Measurements from ENCODE around the gene RPL28. TPM values are rescaled to one million over a fixed set of nuclear protein-coding genes. Genes with fewer than 3 reads are reported as not detected.

Gene RPL28
- total RNA-seq, 1 experiment from 2014 or later, result 2,505 TPM

DNA sequence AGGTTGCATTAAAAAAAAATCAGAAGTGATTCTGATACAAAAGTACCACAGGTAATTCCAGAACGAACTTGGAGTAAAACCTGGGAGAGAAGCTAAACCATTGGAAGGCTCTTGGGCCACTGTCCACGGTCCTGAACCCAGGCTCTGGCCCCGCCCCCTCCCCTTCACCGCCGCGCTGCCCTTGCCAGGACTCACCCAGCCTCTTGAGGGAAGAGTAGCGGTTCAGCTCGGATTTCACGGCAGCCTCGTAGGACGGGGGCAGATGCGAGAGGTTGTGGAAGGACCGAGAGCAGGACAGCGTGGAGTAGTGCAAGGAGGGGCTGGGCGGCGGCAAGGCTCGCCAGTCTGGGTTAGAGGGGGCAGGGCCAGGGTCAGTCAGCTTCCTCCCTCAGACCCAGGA lies 51.7 kb downstream of the RPL28 start (continued):
- TF ChIP-seq, protein P1, sequence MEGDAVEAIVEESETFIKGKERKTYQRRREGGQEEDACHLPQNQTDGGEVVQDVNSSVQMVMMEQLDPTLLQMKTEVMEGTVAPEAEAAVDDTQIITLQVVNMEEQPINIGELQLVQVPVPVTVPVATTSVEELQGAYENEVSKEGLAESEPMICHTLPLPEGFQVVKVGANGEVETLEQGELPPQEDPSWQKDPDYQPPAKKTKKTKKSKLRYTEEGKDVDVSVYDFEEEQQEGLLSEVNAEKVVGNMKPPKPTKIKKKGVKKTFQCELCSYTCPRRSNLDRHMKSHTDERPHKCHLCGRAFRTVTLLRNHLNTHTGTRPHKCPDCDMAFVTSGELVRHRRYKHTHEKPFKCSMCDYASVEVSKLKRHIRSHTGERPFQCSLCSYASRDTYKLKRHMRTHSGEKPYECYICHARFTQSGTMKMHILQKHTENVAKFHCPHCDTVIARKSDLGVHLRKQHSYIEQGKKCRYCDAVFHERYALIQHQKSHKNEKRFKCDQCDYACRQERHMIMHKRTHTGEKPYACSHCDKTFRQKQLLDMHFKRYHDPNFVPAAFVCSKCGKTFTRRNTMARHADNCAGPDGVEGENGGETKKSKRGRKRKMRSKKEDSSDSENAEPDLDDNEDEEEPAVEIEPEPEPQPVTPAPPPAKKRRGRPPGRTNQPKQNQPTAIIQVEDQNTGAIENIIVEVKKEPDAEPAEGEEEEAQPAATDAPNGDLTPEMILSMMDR (IDR thresholded peaks at IDR 0.05), result no peak
- peak; percentile 77; the same call in 1 of the 2 replicates for TF ChIP-seq TP53 (CRISPR knock-in tag; IDR thresholded peaks at IDR 0.05)

DNA sequence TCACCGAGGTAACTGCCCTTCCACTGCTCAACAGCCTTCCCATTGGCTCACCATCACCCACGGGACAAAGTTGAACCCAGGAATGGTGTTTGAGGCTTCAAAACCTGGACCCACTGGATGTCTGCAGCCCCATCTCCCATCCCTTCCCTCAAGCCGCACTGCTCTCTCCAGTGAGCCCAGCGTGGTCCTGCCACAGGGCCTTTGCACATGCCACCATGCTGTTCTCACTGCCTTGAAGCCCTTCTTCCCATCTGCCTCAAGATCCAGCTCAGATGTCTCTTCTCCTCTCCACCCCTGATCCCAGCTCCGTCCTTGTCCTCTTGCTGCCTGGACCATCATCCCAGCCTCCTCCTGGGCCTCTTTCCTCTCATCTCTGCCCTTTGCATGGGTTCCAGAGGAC lies 53.3 kb downstream of the RPL28 start:
- TF ChIP-seq OVOL2 (CRISPR knock-in tag; IDR thresholded peaks at IDR 0.05; ENCODE audit: borderline replicate concordance) (no peak), NFYB (CRISPR knock-in tag; conservative IDR thresholded peaks at IDR 0.05; ENCODE audit: low read depth) (no peak), RELA (CRISPR knock-in tag; IDR thresholded peaks at IDR 0.05; ENCODE audit: borderline replicate concordance) (no peak), MXD4 (CRISPR knock-in tag; IDR thresholded peaks at IDR 0.05; ENCODE audit: borderline replicate concordance) (no peak), NR2C2 (CRISPR knock-in tag; IDR thresholded peaks at IDR 0.05) (no peak), EMX1 (CRISPR knock-in tag; IDR thresholded peaks at IDR 0.05) (no peak), ZNF671 (CRISPR knock-in tag; IDR thresholded peaks at IDR 0.05) (no peak), KAT7 (CRISPR knock-in tag; IDR thresholded peaks at IDR 0.05; ENCODE audit: borderline replicate concordance) (no peak), CREB1 (CRISPR knock-in tag; IDR thresholded peaks at IDR 0.05) (no peak), ZNF121 (CRISPR knock-in tag; IDR thresholded peaks at IDR 0.05) (no peak), RORB (CRISPR knock-in tag; IDR thresholded peaks at IDR 0.05) (no peak), IRF2 (CRISPR knock-in tag; IDR thresholded peaks at IDR 0.05; ENCODE audit: borderline replicate concordance, low read depth) (no peak)
- TF ChIP-seq, protein P2, sequence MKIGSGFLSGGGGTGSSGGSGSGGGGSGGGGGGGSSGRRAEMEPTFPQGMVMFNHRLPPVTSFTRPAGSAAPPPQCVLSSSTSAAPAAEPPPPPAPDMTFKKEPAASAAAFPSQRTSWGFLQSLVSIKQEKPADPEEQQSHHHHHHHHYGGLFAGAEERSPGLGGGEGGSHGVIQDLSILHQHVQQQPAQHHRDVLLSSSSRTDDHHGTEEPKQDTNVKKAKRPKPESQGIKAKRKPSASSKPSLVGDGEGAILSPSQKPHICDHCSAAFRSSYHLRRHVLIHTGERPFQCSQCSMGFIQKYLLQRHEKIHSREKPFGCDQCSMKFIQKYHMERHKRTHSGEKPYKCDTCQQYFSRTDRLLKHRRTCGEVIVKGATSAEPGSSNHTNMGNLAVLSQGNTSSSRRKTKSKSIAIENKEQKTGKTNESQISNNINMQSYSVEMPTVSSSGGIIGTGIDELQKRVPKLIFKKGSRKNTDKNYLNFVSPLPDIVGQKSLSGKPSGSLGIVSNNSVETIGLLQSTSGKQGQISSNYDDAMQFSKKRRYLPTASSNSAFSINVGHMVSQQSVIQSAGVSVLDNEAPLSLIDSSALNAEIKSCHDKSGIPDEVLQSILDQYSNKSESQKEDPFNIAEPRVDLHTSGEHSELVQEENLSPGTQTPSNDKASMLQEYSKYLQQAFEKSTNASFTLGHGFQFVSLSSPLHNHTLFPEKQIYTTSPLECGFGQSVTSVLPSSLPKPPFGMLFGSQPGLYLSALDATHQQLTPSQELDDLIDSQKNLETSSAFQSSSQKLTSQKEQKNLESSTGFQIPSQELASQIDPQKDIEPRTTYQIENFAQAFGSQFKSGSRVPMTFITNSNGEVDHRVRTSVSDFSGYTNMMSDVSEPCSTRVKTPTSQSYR (CRISPR knock-in tag; IDR thresholded peaks at IDR 0.05), result no peak
- TF ChIP-seq, protein P3, sequence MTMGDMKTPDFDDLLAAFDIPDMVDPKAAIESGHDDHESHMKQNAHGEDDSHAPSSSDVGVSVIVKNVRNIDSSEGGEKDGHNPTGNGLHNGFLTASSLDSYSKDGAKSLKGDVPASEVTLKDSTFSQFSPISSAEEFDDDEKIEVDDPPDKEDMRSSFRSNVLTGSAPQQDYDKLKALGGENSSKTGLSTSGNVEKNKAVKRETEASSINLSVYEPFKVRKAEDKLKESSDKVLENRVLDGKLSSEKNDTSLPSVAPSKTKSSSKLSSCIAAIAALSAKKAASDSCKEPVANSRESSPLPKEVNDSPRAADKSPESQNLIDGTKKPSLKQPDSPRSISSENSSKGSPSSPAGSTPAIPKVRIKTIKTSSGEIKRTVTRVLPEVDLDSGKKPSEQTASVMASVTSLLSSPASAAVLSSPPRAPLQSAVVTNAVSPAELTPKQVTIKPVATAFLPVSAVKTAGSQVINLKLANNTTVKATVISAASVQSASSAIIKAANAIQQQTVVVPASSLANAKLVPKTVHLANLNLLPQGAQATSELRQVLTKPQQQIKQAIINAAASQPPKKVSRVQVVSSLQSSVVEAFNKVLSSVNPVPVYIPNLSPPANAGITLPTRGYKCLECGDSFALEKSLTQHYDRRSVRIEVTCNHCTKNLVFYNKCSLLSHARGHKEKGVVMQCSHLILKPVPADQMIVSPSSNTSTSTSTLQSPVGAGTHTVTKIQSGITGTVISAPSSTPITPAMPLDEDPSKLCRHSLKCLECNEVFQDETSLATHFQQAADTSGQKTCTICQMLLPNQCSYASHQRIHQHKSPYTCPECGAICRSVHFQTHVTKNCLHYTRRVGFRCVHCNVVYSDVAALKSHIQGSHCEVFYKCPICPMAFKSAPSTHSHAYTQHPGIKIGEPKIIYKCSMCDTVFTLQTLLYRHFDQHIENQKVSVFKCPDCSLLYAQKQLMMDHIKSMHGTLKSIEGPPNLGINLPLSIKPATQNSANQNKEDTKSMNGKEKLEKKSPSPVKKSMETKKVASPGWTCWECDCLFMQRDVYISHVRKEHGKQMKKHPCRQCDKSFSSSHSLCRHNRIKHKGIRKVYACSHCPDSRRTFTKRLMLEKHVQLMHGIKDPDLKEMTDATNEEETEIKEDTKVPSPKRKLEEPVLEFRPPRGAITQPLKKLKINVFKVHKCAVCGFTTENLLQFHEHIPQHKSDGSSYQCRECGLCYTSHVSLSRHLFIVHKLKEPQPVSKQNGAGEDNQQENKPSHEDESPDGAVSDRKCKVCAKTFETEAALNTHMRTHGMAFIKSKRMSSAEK (CRISPR knock-in tag; IDR thresholded peaks at IDR 0.05; ENCODE audit: borderline replicate concordance), result no peak
- TF ChIP-seq, protein P4, sequence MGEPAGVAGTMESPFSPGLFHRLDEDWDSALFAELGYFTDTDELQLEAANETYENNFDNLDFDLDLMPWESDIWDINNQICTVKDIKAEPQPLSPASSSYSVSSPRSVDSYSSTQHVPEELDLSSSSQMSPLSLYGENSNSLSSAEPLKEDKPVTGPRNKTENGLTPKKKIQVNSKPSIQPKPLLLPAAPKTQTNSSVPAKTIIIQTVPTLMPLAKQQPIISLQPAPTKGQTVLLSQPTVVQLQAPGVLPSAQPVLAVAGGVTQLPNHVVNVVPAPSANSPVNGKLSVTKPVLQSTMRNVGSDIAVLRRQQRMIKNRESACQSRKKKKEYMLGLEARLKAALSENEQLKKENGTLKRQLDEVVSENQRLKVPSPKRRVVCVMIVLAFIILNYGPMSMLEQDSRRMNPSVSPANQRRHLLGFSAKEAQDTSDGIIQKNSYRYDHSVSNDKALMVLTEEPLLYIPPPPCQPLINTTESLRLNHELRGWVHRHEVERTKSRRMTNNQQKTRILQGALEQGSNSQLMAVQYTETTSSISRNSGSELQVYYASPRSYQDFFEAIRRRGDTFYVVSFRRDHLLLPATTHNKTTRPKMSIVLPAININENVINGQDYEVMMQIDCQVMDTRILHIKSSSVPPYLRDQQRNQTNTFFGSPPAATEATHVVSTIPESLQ (CRISPR knock-in tag; IDR thresholded peaks at IDR 0.05), result no peak
- TF ChIP-seq, protein P5, sequence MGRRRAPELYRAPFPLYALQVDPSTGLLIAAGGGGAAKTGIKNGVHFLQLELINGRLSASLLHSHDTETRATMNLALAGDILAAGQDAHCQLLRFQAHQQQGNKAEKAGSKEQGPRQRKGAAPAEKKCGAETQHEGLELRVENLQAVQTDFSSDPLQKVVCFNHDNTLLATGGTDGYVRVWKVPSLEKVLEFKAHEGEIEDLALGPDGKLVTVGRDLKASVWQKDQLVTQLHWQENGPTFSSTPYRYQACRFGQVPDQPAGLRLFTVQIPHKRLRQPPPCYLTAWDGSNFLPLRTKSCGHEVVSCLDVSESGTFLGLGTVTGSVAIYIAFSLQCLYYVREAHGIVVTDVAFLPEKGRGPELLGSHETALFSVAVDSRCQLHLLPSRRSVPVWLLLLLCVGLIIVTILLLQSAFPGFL (CRISPR knock-in tag; IDR thresholded peaks at IDR 0.05; ENCODE audit: borderline replicate concordance), result no peak
- TF ChIP-seq, protein P6, sequence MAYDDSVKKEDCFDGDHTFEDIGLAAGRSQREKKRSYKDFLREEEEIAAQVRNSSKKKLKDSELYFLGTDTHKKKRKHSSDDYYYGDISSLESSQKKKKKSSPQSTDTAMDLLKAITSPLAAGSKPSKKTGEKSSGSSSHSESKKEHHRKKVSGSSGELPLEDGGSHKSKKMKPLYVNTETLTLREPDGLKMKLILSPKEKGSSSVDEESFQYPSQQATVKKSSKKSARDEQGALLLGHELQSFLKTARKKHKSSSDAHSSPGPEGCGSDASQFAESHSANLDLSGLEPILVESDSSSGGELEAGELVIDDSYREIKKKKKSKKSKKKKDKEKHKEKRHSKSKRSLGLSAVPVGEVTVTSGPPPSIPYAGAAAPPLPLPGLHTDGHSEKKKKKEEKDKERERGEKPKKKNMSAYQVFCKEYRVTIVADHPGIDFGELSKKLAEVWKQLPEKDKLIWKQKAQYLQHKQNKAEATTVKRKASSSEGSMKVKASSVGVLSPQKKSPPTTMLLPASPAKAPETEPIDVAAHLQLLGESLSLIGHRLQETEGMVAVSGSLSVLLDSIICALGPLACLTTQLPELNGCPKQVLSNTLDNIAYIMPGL (CRISPR knock-in tag; IDR thresholded peaks at IDR 0.05), result no peak
- TF ChIP-seq, protein P7, sequence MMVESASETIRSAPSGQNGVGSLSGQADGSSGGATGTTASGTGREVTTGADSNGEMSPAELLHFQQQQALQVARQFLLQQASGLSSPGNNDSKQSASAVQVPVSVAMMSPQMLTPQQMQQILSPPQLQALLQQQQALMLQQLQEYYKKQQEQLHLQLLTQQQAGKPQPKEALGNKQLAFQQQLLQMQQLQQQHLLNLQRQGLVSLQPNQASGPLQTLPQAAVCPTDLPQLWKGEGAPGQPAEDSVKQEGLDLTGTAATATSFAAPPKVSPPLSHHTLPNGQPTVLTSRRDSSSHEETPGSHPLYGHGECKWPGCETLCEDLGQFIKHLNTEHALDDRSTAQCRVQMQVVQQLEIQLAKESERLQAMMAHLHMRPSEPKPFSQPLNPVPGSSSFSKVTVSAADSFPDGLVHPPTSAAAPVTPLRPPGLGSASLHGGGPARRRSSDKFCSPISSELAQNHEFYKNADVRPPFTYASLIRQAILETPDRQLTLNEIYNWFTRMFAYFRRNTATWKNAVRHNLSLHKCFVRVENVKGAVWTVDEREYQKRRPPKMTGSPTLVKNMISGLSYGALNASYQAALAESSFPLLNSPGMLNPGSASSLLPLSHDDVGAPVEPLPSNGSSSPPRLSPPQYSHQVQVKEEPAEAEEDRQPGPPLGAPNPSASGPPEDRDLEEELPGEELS (CRISPR knock-in tag; IDR thresholded peaks at IDR 0.05), result no peak
- Mint-ChIP-seq H3K4me1 (peaks cover 20% of the 10 kb centered on the region), H3K27me3 (ENCODE audit: low read depth) (peaks cover 8% of the 10 kb centered on the region), H3K9me3 (no peaks in the 10 kb centered on the region), H3K36me3 (no peaks in the 10 kb centered on the region), H3K4me3 (no peak overlapping the region), H3K27ac (no peak overlapping the region)
- ChIA-PET CTCF (no interaction called here), POLR2A (interaction anchor here (0.7 kb wide), 1 partner anchor 81 kb away, joined by 4 read pairs; no protein-coding TSS in a partner anchor)
- DNase-seq (ENCODE audit: low spot score), result no peak
- no peak for ATAC-seq
